Activated CD4-positive, alpha-beta T cell treated with anti-CD3 and anti-CD28 coated beads, Interleukin-2, amount 50 U/mL, for 4 hours (primary cell): ENCODE data around the gene MYH14.

Experiments used
- DNase-seq, 2 experiments: peaks; one replicate each; pipeline ENCODE4 v3.0.0-alpha.2; 2020

The MYH14 gene

DNA sequence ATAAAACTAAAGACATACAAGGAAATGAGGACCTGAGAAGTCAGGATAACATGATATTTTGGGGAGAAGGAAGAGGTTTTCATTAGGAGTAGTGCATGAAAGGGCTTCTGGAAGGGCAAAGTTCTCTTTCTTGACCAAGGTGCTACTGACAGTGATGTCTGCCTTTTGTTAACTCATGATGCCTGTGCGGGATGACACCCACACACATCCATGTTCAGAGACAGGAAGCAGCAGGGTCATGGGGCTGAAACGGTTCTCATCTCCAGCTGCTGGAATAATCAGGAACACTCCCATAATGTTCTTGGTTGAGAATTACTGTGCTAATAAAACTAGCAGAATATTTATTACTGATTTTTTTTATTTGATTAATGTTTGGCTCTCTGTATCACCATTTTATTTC lies 96.6 kb downstream of the MYH14 start:
- DNase-seq, result no peak

- DNase-seq, result no peak
These were observed 97.6 kb downstream of the MYH14 start for GRCh38 chr19:50300814-50301606.

GRCh38 chr19:50301607-50301971 lies 98.2 kb downstream of the MYH14 start:
- no peak for DNase-seq

DNA sequence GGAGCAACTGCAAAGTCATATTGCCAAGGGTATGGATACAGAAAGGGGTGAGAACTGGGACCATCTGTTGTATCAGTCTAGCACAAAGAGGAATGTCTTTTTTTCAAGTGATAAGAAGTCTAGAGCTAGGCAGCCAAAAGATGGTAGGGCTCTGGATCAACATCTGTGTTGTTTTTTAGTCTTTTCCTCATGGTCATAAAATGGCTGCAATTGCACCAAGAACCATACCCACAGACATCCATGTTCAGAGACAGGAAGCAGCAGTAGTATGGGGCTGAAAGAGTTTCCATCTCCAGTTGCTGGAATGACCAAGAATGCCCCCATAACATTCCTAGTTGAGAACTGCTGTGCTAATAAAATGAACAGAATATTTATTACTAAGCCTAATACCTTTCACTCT lies 100.1 kb downstream of the MYH14 start:
- no peak for DNase-seq

DNA sequence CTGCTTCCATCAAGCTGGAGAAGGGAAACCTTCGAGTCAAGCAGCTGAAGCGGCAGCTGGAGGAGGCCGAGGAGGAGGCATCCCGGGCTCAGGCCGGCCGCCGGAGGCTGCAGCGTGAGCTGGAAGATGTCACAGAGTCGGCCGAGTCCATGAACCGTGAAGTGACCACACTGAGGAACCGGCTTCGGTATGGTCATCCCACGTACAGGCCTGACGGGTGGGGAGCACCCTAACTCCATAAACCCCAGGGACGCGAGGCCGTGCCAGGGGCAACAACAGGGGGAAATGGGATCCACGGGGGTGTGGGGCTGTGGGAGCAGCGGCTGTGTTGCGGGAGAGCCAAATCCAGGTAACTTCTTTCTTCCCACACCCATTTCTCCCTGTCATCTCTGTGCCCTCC lies 105.6 kb downstream of the MYH14 start:
- no peak for DNase-seq

DNA sequence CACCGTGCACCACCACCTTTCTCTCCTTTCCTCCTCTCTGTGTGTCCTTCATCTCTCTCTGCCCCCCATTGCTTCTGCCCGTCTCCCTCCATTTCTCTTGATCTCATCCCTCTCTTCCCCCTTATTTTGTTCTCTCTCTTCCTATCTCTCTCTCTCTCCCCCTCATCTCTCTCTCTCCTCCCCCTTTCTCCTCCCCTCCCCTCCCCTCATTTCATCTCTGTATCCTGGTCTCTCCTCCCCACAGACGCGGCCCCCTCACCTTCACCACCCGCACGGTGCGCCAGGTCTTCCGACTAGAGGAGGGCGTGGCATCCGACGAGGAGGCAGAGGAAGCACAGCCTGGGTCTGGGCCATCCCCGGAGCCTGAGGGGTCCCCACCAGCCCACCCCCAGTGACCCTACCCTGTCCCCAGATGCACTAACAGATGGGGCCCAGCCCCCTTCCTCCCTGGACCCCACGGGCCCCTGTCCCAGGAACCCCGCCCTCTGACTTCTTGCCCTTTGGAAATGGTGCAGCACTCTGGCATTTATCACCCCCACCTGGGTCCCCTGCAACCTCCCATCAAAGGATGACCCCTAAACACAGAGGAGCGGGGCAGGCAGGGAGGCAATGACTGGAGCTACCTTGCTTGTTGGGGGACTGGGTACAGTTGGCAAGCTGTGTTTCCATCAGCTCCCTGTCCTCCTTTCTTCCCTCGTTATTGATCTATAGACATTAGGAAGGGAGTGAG lies 106.1 kb downstream of the MYH14 start:
- no peak for DNase-seq

GRCh38 chr19:50310759-50311465 lies 107.5 kb downstream of the MYH14 start:
- no peak for DNase-seq

GRCh38 chr19:50311723-50312635 lies 108.6 kb downstream of the MYH14 start:
- no peak for DNase-seq

DNA sequence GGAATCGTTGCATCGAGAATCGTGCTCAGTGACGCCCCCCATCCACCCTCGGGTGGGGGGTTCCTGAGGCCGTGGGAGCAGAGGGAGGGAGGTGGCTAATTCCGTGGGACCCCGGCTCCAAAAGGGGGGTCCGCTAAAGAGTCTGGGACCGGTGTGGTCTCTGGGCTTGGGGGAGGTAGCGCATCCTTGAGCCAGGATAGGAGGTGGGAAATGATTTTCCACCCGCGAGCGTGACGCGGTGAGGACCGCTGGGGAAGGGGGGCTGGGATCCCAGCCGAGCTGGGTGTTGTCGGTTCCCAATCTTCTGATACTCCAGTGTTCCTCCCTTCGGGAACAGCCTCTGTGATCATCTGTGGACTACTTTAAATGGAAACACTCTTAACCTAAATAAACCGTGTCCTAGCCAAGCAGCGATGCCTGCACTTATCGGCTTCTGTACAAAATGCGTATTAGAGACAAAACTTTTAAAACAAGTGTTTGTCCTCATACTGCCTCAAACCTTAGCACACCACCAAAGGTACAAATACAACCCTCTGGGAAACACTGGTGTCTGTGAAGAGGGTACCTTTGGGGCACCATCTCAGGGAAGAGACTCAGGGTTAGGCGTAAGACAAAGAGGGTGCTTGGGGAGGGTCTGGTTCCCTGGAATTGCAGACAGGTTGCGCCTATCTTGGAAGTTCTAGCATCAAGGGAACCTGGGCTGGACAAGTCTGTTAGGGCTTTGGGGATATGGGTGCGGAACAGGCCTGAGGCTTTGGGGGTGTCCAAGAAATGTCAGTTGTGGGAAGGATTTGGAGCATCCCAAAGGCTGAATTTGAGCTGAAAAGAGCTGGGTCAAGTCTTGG lies 109.8 kb downstream of the MYH14 start:
- DNase-seq, result no peak

GRCh38 chr19:50313812-50314536 lies 110.6 kb downstream of the MYH14 start:
- DNase-seq, result no peak

GRCh38 chr19:50314724-50315708 lies 111.6 kb downstream of the MYH14 start:
- DNase-seq, result no peak

DNA sequence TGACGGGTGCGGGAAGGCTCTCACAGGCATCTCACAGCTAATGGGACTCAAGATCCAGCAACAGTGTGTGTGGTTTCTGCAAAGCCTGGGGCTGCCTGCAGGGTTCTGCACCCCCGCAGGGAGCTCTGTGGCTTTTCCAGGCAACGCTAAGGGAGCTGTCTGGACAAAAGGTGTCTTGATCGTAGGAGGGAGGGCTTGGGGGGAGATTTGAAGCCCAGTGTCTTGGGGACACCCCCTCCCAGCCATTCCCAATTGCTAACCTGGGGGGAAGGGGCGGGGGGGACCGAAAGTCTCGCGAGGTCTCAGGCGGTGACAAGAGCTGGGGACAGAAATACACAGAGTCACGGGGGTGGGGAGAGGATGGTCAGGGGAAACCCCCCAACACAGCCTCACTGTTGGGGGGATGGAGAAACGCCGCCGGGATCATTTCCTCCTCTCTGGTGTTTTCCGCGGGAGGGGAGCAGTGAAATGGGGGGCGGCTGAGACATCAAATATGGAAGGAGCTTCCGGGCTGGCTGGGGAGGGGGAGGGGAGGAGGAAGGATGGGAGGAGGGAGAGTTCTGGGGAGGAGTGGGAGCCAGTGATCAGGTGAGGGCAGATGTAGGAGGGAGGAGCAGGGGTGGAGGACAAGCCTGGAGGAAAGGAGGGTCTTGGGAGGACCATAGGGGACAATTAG lies 112.5 kb downstream of the MYH14 start:
- DNase-seq, result no peak

GRCh38 chr19:50317115-50317514 lies 113.7 kb downstream of the MYH14 start:
- DNase-seq, result no peak

GRCh38 chr19:50318438-50318837 lies 115.0 kb downstream of the MYH14 start:
- DNase-seq, result no peak

DNA sequence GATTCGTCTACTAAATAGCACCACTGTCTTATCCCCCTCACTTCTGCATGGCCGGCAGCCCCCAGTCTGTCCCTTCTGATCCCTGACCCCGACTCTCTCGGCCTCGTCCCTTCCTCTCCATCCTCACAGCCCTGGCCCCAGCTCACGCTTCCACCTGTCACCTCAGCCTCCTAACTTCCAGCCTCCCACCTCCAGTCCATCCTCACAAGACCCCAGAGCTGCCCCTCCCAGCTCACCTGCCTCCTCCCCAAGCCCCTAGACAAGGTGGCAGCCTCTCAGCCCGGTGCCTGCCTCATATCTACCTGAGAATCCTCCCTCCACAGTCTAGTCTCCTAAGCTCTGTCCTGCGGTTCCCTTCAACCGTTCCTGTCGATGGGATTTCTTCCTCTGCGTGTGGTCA lies 115.7 kb downstream of the MYH14 start:
- no peak for DNase-seq

DNA sequence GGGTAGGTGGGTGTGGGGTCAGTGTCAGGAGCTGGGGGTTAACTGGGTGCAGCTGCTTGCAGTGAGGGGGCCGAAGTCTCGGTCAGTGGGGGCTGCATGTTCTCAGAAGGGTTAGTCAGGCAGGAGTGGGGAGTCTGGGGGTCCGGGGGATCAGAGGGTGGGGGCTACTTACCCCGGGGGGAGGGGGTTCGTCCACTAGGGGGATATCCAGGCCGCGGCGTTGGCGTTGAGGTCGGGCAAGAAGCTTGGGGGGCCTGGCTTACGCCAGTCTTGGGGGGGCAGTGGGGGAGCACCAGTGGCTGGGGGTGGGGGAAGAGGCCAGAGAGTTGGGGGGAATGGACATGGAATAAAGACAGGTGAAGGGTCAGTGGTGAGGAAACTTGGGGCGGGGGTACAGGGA lies 116.6 kb downstream of the MYH14 start:
- no peak for DNase-seq

DNA sequence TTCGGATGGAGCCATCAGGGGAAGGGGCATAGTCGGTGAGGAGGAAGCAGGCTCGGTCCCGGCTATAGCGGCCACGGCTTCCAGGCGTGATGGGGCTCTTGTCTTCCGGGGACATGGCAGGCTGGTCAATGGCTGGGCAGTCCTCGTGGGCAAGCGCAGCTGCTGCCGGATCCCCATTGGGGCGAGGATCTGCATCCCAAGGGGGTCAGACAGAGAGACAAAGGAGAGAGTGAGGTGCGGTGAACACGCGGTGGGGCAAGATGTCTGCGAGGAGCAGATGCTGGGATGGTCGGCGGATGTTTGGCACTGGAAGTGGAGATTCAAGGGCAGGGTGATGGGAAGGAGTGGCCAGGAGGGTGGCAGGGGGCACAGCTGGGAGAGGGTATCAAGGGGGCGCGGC lies 117.2 kb downstream of the MYH14 start:
- DNase-seq, result no peak

- no peak for DNase-seq
These were observed 118.4 kb downstream of the MYH14 start for GRCh38 chr19:50321831-50322230.

DNA sequence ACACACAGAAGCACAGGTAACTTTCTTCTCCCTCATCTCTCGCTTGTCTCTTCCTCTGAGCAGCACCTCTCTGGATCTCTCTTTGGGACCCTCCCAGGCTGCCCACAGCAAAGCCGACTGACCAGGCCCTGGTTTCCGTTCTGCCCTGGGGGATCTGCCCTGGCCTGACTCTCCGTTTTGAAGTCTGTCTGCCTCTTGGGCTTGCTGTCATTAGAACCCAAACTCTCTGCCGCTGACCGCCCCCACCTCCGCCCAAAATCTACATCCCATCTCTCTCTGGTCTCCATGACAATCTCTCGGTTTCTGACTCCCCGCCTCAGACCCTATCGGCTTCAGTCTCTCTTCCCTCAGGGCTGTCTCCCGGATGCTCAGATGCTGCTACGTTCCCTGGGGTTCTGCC lies 118.8 kb downstream of the MYH14 start:
- no peak for DNase-seq
